ENCODE measurements around the gene TUBB2A.
A peak's percentile ranks its signal among the peaks of the same experiment; 100 is the strongest.
"Not testable (repeated sequence)": the region's sequence is repeated elsewhere in the genome, so short reads cannot be mapped to it uniquely, and the experiment has no call there.

Gene TUBB2A

GRCh38 chr6:3157131-3157933, at the start of gene TUBB2A:
Gene TUBB2A (minus strand): TSS chr6:3157544. CDS start chr6:3157463, 81 bp downstream.
- peak; percentile 97 for DNase-seq

GRCh38 chr6:3206339-3207015, 49.1 kb upstream of the TUBB2A start:
- no peak for DNase-seq

- DNase-seq: no peak
These were observed 48.6 kb upstream of the TUBB2A start for GRCh38 chr6:3205913-3206312.

GRCh38 chr6:3204921-3205320, 47.6 kb upstream of the TUBB2A start:
- DNase-seq: no peak

GRCh38 chr6:3202999-3203696, 45.8 kb upstream of the TUBB2A start:
- no peak for DNase-seq

GRCh38 chr6:3201388-3201787, 44.0 kb upstream of the TUBB2A start:
- DNase-seq: no peak

- no peak for DNase-seq
These were observed 43.3 kb upstream of the TUBB2A start for GRCh38 chr6:3200682-3201081.

GRCh38 chr6:3199382-3199781, 42.0 kb upstream of the TUBB2A start:
- no peak for DNase-seq

GRCh38 chr6:3197734-3198133, 40.4 kb upstream of the TUBB2A start:
- DNase-seq: not testable (repeated sequence)

GRCh38 chr6:3196770-3197169, 39.4 kb upstream of the TUBB2A start:
- DNase-seq: no peak

- DNase-seq: no peak
These were observed 38.6 kb upstream of the TUBB2A start for GRCh38 chr6:3195695-3196497.

GRCh38 chr6:3195420-3195694, 38.0 kb upstream of the TUBB2A start:
- DNase-seq: no peak

- no peak for DNase-seq
These were observed 37.4 kb upstream of the TUBB2A start for GRCh38 chr6:3194535-3195419.

GRCh38 chr6:3193102-3193849, 35.9 kb upstream of the TUBB2A start:
- no peak for DNase-seq

GRCh38 chr6:3190779-3191178, 33.4 kb upstream of the TUBB2A start:
- no peak for DNase-seq

GRCh38 chr6:3190056-3190455, 32.7 kb upstream of the TUBB2A start:
- DNase-seq: no peak

GRCh38 chr6:3189192-3189591, 31.8 kb upstream of the TUBB2A start:
- DNase-seq: not testable (repeated sequence)

- no peak for DNase-seq
These were observed 30.9 kb upstream of the TUBB2A start for GRCh38 chr6:3188262-3188661.

- DNase-seq: no peak
These were observed 29.6 kb upstream of the TUBB2A start for GRCh38 chr6:3186974-3187382.

- DNase-seq: no peak
These were observed 25.7 kb upstream of the TUBB2A start for GRCh38 chr6:3183066-3183465.

GRCh38 chr6:3181105-3181504, 23.8 kb upstream of the TUBB2A start:
- DNase-seq: no peak
